DND-41 (cell line): ENCODE results near the gene KCNJ6.

Experiments used
- ATAC-seq: fragments of 200-7000 bp; cut with Tn5 transposase; 3 replicates; pipeline ENCODE4 v1.9.1; 2021; ENCODE audit warnings: low read depth; ENCODE audit not compliant: insufficient read depth
- DNase-seq: peaks from one replicate; pipeline ENCODE4 v3.0.0-alpha.2; 2020
- H2AFZ ChIP-seq: 2 replicates; pipeline ENCODE4 v1.6.0; 2012; ENCODE audit warnings: low read depth, low read length
- H3K27ac ChIP-seq: 2 replicates; pipeline ENCODE4 v1.5.1; 2012; ENCODE audit warnings: low read length, inconsistent platforms
- H3K27me3 ChIP-seq: fragments of 200-600 bp; sonication (generic); 2 replicates; pipeline ENCODE4 v1.6.0; 2012; ENCODE audit warnings: low read length, mild to moderate bottlenecking, inconsistent platforms; ENCODE audit not compliant: insufficient read depth, poor library complexity
- H3K36me3 ChIP-seq: 2 replicates; pipeline ENCODE4 v1.5.1; 2012; ENCODE audit warnings: low read length, inconsistent platforms; ENCODE audit not compliant: insufficient read depth
- H3K4me1 ChIP-seq: 2 replicates; pipeline ENCODE4 v1.5.1; 2012; ENCODE audit warnings: mild to moderate bottlenecking, low read length; ENCODE audit not compliant: insufficient read depth
- H3K4me2 ChIP-seq: 2 replicates; pipeline ENCODE4 v1.6.0; 2012; ENCODE audit warnings: mild to moderate bottlenecking, moderate library complexity, low read length, inconsistent platforms; ENCODE audit not compliant: insufficient read depth
- H3K4me3 ChIP-seq, 2 experiments: fragments of 200-600 bp in 1 of 2; shearing (Covaris generic) in 1 of 2; 2 replicates each; pipeline ENCODE4 v1.5.1; 2012 to 2016; ENCODE audit warnings: inconsistent platforms in 2 of 2, low read length in 2 of 2, mild to moderate bottlenecking in 2 of 2, low read depth in 1 of 2, moderate library complexity in 1 of 2
- H3K79me2 ChIP-seq: 2 replicates; pipeline ENCODE4 v1.6.0; 2012; ENCODE audit warnings: low read length, inconsistent platforms; ENCODE audit not compliant: insufficient read depth
- H3K9ac ChIP-seq: 2 replicates; pipeline ENCODE4 v1.6.0; 2012; ENCODE audit warnings: low read depth, mild to moderate bottlenecking, inconsistent platforms, low read length, moderate library complexity
- H3K9me3 ChIP-seq: 2 replicates; pipeline ENCODE4 v1.5.1; 2012; ENCODE audit warnings: low read length, moderate library complexity, mild to moderate bottlenecking, inconsistent platforms; ENCODE audit not compliant: insufficient read depth, severe bottlenecking
- H4K20me1 ChIP-seq: 2 replicates; pipeline ENCODE4 v1.6.0; 2012; ENCODE audit warnings: low read length; ENCODE audit not compliant: insufficient read depth
- CTCF ChIP-seq: IDR thresholded peaks from 2 replicates; pipeline ENCODE4 v1.5.1; 2012; ENCODE audit warnings: borderline replicate concordance, low read length, moderate library complexity, mild to moderate bottlenecking; ENCODE audit not compliant: poor library complexity, severe bottlenecking; ENCODE audit errors: extremely low read depth
- EZH2 ChIP-seq: IDR thresholded peaks from 3 replicates; pipeline ENCODE4 v1.6.1; 2012; ENCODE audit warnings: borderline replicate concordance, low read depth, mild to moderate bottlenecking, moderate library complexity, low read length, inconsistent platforms; ENCODE audit not compliant: severe bottlenecking

The KCNJ6 gene

GRCh38 chr21:37860416-37860815, 55.8 kb downstream of the KCNJ6 start:
- Histone ChIP-seq H3K27me3 (no peaks in the 10 kb centered on the region), H3K27ac (no peak overlapping the region), H3K36me3 (no peaks in the 10 kb centered on the region), H3K4me3 (no peak overlapping the region), H4K20me1 (no peaks in the 10 kb centered on the region), H3K9me3 (no peaks in the 10 kb centered on the region), H3K79me2 (no peaks in the 10 kb centered on the region), H3K4me1 (no peaks in the 10 kb centered on the region), H3K4me2 (no peak overlapping the region), H2AFZ (no peak overlapping the region), H3K9ac (no peak overlapping the region)
- ATAC-seq (no peak), DNase-seq (no peak)
- TF ChIP-seq CTCF (no peak), EZH2 (no peak)

- Histone ChIP-seq H3K9ac (no peak overlapping the region), H3K27me3 (no peaks in the 10 kb centered on the region), H3K79me2 (no peaks in the 10 kb centered on the region), H3K4me2 (no peak overlapping the region), H4K20me1 (no peaks in the 10 kb centered on the region), H3K9me3 (no peaks in the 10 kb centered on the region), H3K36me3 (no peaks in the 10 kb centered on the region), H2AFZ (no peak overlapping the region), H3K4me1 (no peaks in the 10 kb centered on the region), H3K27ac (no peak overlapping the region), H3K4me3 (no peak overlapping the region)
- ATAC-seq (no peak), DNase-seq (no peak)
- TF ChIP-seq CTCF (no peak), EZH2 (no peak)
These were observed 60.3 kb downstream of the KCNJ6 start for GRCh38 chr21:37855647-37856625.

GRCh38 chr21:37855271-37855646, 61.0 kb downstream of the KCNJ6 start:
- Histone ChIP-seq H3K4me1 (no peaks in the 10 kb centered on the region), H4K20me1 (no peaks in the 10 kb centered on the region), H3K79me2 (no peaks in the 10 kb centered on the region), H3K9me3 (no peaks in the 10 kb centered on the region), H3K9ac (no peak overlapping the region), H3K27ac (no peak overlapping the region), H3K4me3 (no peak overlapping the region), H3K36me3 (no peaks in the 10 kb centered on the region), H3K27me3 (no peaks in the 10 kb centered on the region), H2AFZ (no peak overlapping the region), H3K4me2 (no peak overlapping the region)
- DNase-seq = no peak
- TF ChIP-seq EZH2 (no peak), CTCF (no peak)
- ATAC-seq = no peak
